ENCODE measurements around the gene XAF1. TPM values are rescaled to one million over a fixed set of nuclear protein-coding genes. Genes with fewer than 3 reads are reported as not detected.

XAF1 gene
- total RNA-seq, 1 experiment from 2014 or later: 0.20 TPM

DNA sequence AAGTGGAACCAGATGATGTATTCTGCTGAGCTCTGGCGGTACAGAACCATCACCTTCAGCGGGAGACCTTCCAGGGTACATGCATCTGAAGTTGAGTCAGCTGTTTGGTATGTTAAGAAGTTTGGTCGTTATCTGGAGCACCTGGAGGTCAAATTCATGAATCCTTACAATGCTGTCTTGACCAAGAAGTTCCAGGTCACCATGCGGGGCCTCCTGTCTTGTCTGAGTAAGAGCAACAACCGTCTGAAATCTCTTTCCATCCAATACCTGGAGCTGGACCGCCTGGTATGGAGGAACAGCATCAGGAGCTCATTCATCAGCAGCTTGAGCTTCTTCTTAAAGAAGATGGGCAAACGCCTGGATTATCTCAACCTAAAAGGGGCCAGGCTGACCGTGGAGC is 24.2 kb downstream of the XAF1 start:
- ChIA-PET POLR2A (no interaction called here), CTCF (interaction anchor here (2.2 kb wide), 1 partner anchor 114 kb away, joined by 5 read pairs; no protein-coding TSS in a partner anchor)
- Mint-ChIP-seq H3K27me3 (ENCODE audit: low read depth) (peaks cover 49% of the 10 kb centered on the region), H3K4me3 (no peak overlapping the region), H3K9me3 (no peaks in the 10 kb centered on the region; the same call in 1 of the 2 replicates), H3K4me1 (peaks cover 2% of the 10 kb centered on the region; the same call in 1 of the 2 replicates), H3K27ac (no peak overlapping the region), H3K36me3 (no peaks in the 10 kb centered on the region)
- no peak for ATAC-seq
- TF ChIP-seq ARID4B (CRISPR knock-in tag; IDR thresholded peaks at IDR 0.05; ENCODE audit: borderline replicate concordance): no peak
- no peak for TF ChIP-seq ELF4 (CRISPR knock-in tag; IDR thresholded peaks at IDR 0.05; ENCODE audit: low read depth)
- TF ChIP-seq TEAD1 (CRISPR knock-in tag; IDR thresholded peaks at IDR 0.05): no peak
- TF ChIP-seq TEAD4 (CRISPR knock-in tag; IDR thresholded peaks at IDR 0.05): no peak
- no peak for TF ChIP-seq MYBL2 (CRISPR knock-in tag; IDR thresholded peaks at IDR 0.05)
- TF ChIP-seq ZBTB21 (CRISPR knock-in tag; IDR thresholded peaks at IDR 0.05; ENCODE audit: borderline replicate concordance): no peak
- TF ChIP-seq ZNF671 (CRISPR knock-in tag; IDR thresholded peaks at IDR 0.05): no peak
- TF ChIP-seq OVOL2 (CRISPR knock-in tag; IDR thresholded peaks at IDR 0.05; ENCODE audit: borderline replicate concordance): no peak
- no peak for TF ChIP-seq IRF1 (CRISPR knock-in tag; IDR thresholded peaks at IDR 0.05)
- no peak for TF ChIP-seq E2F4 (CRISPR knock-in tag; IDR thresholded peaks at IDR 0.05; ENCODE audit: borderline replicate concordance, low read depth)
- TF ChIP-seq, protein P1, sequence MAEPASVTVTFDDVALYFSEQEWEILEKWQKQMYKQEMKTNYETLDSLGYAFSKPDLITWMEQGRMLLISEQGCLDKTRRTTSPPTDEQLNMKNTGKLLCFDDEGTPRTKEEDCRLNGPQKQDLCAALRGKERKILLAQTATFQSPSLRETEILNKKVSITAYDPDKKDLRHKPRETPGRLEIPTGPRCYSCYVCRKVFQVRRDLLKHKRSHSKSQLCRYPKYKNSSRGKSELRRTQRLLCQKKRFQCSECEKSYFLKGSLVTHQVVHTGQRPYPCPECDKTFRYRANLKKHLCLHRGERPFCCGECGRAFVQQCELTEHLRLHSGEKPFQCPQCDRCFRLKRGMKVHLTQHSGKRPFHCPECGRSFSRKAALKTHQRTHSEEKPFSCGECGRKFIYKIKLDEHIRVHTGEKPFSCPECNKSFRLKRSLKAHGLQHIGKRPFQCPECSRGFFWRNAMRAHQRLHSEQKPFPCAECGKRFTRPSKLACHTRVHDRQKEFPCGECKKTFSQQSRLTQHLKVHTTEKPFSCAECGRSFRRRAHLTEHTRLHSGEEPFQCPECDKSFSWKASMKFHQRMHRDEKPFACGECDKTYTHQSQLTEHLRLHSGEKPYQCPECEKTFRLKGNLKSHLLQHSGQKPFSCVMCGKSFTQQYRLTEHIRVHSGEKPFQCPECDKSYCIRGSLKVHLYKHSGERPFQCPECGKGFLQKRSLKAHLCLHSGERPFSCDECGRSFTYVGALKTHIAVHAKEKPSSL (CRISPR knock-in tag; conservative IDR thresholded peaks at IDR 0.05): no peak
- TF ChIP-seq NFATC4 (CRISPR knock-in tag; IDR thresholded peaks at IDR 0.05): no peak
- no peak for DNase-seq (ENCODE audit: low spot score)

GRCh38 chr17:6780886-6781285 is 25.0 kb downstream of the XAF1 start:
- CTCF ChIA-PET: interaction anchor here (0.9 to 2.2 kb wide), 2 partner anchors 73 to 113 kb away, joined by 4 to 5 read pairs; no protein-coding TSS in a partner anchor
- Mint-ChIP-seq H3K27me3 (ENCODE audit: low read depth) (peaks cover 44% of the 10 kb centered on the region), H3K4me1 (peaks cover 2% of the 10 kb centered on the region; the same call in 1 of the 2 replicates), H3K4me3 (no peak overlapping the region), H3K36me3 (no peaks in the 10 kb centered on the region), H3K9me3 (peaks cover 3% of the 10 kb centered on the region; the same call in 1 of the 2 replicates), H3K27ac (no peak overlapping the region)
- ATAC-seq (no peak), DNase-seq (ENCODE audit: low spot score) (no peak)
- POLR2A ChIA-PET: no interaction called here
- TF ChIP-seq, protein P2, sequence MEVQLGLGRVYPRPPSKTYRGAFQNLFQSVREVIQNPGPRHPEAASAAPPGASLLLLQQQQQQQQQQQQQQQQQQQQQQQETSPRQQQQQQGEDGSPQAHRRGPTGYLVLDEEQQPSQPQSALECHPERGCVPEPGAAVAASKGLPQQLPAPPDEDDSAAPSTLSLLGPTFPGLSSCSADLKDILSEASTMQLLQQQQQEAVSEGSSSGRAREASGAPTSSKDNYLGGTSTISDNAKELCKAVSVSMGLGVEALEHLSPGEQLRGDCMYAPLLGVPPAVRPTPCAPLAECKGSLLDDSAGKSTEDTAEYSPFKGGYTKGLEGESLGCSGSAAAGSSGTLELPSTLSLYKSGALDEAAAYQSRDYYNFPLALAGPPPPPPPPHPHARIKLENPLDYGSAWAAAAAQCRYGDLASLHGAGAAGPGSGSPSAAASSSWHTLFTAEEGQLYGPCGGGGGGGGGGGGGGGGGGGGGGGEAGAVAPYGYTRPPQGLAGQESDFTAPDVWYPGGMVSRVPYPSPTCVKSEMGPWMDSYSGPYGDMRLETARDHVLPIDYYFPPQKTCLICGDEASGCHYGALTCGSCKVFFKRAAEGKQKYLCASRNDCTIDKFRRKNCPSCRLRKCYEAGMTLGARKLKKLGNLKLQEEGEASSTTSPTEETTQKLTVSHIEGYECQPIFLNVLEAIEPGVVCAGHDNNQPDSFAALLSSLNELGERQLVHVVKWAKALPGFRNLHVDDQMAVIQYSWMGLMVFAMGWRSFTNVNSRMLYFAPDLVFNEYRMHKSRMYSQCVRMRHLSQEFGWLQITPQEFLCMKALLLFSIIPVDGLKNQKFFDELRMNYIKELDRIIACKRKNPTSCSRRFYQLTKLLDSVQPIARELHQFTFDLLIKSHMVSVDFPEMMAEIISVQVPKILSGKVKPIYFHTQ (CRISPR knock-in tag; IDR thresholded peaks at IDR 0.05): no peak
- TF ChIP-seq E2F4 (CRISPR knock-in tag; IDR thresholded peaks at IDR 0.05; ENCODE audit: borderline replicate concordance, low read depth) (no peak), MYBL2 (CRISPR knock-in tag; IDR thresholded peaks at IDR 0.05) (no peak), ZNF671 (CRISPR knock-in tag; IDR thresholded peaks at IDR 0.05) (no peak), ZNF416 (CRISPR knock-in tag; IDR thresholded peaks at IDR 0.05) (no peak), TCF7 (CRISPR knock-in tag; IDR thresholded peaks at IDR 0.05; ENCODE audit: low read depth) (no peak), CREM (CRISPR knock-in tag; IDR thresholded peaks at IDR 0.05) (no peak), FOXK1 (CRISPR knock-in tag; IDR thresholded peaks at IDR 0.05) (no peak)
- TF ChIP-seq, protein P1 (CRISPR knock-in tag; conservative IDR thresholded peaks at IDR 0.05): no peak
